ENCODE data around the gene FRMD5.

Gene FRMD5

DNA sequence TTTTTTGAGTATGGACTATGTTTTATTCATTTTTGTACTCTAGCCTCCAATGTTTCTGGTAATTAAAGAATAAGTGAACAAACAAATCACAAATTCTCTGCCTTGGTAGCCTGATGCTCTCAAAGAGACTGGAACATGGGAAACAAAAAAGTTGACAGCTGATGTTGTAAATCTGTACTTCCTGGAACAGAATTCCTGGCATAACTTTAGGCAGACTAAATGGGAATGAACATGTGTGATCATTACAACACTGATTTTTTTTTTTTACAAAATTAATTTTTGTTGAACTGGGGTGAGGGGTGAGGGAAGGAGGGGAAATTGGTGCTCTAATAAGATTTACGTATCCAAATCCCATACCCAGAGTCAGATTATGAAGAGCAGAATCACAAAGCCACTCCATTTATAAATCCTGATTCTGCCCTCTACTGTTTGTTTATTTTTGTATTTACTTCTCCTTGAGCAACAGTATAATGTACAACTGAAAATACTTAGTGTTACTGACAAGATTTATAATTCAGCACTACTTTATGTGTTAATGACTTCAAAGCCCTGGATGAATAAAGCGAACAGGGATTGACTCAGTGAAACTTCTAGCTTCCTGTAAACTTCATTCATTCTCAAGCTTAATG lies 165.0 kb downstream of the FRMD5 start:
- H3K9me3 ChIP-seq (ENCODE audit: control extremely low read depth in 1 of 5, control insufficient read depth in 4 of 5, insufficient read depth in 2 of 5, low read depth in 1 of 5, low read length in 4 of 5), result peaks cover 0 to 3% (median 0%) of the 10 kb centered on the region in 5 experiments
- POLR2A ChIA-PET, result no interaction called here
- CTCF ChIA-PET, result interaction anchor here (0.7 kb wide), 1 partner anchor 768 kb away, joined by 3 read pairs; no protein-coding TSS in a partner anchor
- H3K4me3 ChIP-seq (ENCODE audit: control insufficient read depth in 1 of 7, extremely low read depth in 1 of 7, insufficient read depth in 4 of 7, low read depth in 2 of 7, low read length in 6 of 7), result no peak overlapping the region
- H3K27me3 ChIP-seq (replicated peaks in 2 of 5; ENCODE audit: control insufficient read depth in 4 of 5, insufficient read depth in 5 of 5, low read length in 4 of 5), result peaks cover 0 to 4% (median 0%) of the 10 kb centered on the region in 5 experiments
- H3K4me1 ChIP-seq (ENCODE audit: control extremely low read depth in 1 of 4, control insufficient read depth in 4 of 4, insufficient read depth in 4 of 4, low read length in 3 of 4), result peaks cover 0 to 2% (median 0%) of the 10 kb centered on the region in 4 experiments
- WGBS (ENCODE audit: insufficient coverage), result no CpG with 5 or more reads among the region's 2 CpGs
- H3K36me3 ChIP-seq (ENCODE audit: control insufficient read depth in 4 of 4, insufficient read depth in 4 of 4, low read length in 3 of 4), result no peaks in the 10 kb centered on the region
- H3K27ac ChIP-seq (ENCODE audit: insufficient read depth in 1 of 2, low read depth in 1 of 2, low read length in 2 of 2, poor library complexity in 1 of 2, severe bottlenecking in 2 of 2), result no peak overlapping the region
- DNase-seq, result no peak

DNA sequence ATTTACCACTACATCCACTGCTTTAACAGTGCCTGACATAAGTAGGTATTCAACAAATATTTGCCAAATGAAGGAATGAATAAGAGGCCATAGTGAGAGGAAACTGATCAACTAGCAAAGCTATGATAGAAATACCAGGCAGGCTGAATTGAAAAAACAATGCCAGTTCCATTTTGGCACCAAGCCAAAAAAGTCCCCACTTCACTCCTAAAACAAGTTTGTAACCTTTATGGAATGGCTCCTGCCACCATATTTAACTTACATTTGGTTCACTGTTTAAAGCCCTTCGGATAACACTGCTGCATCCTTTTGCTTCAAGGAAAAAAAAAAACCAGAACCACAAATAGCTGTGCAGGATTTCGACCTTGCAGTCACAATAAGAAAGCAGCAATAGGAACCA lies 166.1 kb downstream of the FRMD5 start:
- H3K4me1 ChIP-seq (ENCODE audit: control extremely low read depth in 1 of 4, control insufficient read depth in 4 of 4, insufficient read depth in 4 of 4, low read length in 3 of 4), result peaks cover 0 to 2% (median 0%) of the 10 kb centered on the region in 4 experiments
- no peaks in the 10 kb centered on the region for H3K27me3 ChIP-seq (replicated peaks in 2 of 5; ENCODE audit: control insufficient read depth in 4 of 5, insufficient read depth in 5 of 5, low read length in 4 of 5)
- no peak overlapping the region for H3K4me3 ChIP-seq (ENCODE audit: control insufficient read depth in 1 of 7, extremely low read depth in 1 of 7, insufficient read depth in 4 of 7, low read depth in 2 of 7, low read length in 6 of 7)
- ChIA-PET POLR2A (no interaction called here), CTCF (no interaction called here)
- peaks cover 0 to 3% (median 0%) of the 10 kb centered on the region in 5 experiments for H3K9me3 ChIP-seq (ENCODE audit: control extremely low read depth in 1 of 5, control insufficient read depth in 4 of 5, insufficient read depth in 2 of 5, low read depth in 1 of 5, low read length in 4 of 5)
- WGBS (ENCODE audit: insufficient coverage), result 100% methylated on average over 1 of the region's 2 CpGs
- H3K36me3 ChIP-seq (ENCODE audit: control insufficient read depth in 4 of 4, insufficient read depth in 4 of 4, low read length in 3 of 4), result no peaks in the 10 kb centered on the region
- no peak overlapping the region for H3K27ac ChIP-seq (ENCODE audit: insufficient read depth in 1 of 2, low read depth in 1 of 2, low read length in 2 of 2, poor library complexity in 1 of 2, severe bottlenecking in 2 of 2)
- DNase-seq, result peak in 1 of 3 donors; percentile 7

DNA sequence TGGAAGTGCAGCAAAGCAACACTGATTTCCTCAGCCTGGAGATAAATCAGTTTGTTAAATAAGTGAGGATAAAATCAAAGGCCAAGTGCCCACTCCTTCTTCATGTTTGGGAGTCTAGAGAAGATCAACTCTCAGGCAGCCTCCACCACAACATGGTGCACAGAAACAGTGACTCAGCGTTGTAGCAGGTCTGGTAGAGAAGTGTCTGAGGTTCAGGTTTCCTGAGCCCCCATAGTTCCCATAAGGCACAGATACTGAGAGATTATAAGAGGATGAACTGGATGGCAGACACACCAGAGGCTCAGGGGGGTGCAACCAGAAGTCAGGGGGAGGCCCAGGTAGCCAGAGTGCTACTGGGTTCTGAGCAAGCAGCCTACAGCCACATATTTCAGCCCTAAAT lies 166.7 kb downstream of the FRMD5 start:
- peak in 2 of 3 donors; percentile 45 to 58 for DNase-seq
- H3K27ac ChIP-seq (ENCODE audit: insufficient read depth in 1 of 2, low read depth in 1 of 2, low read length in 2 of 2, poor library complexity in 1 of 2, severe bottlenecking in 2 of 2), result no peak overlapping the region
- WGBS (ENCODE audit: insufficient coverage), result no CpG with 5 or more reads among the region's 1 CpG

DNA sequence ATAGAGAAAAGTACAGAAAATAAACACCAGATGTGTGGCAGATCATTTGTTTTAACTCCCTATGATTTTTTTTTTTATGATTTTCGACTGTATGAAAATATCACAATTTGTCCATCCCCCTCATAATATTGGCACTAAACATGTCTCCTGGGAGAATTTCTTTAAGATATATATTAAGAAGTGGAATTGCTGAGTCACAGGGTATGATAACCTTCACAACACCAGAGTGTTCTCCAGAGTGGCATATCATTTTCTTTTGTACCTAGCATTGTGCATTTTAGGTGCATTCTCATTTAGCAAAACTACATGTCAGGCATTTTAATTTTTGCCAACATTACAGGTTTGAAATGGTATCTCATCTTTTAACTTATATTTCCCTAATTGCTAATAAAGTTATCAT lies 170.9 kb downstream of the FRMD5 start:
- H3K4me3 ChIP-seq (ENCODE audit: control insufficient read depth in 1 of 7, extremely low read depth in 1 of 7, insufficient read depth in 4 of 7, low read depth in 2 of 7, low read length in 6 of 7), result no peak overlapping the region
- ChIA-PET CTCF (interaction anchor here (1.2 kb wide), 1 partner anchor 10 kb away, joined by 3 read pairs; no protein-coding TSS in a partner anchor), POLR2A (no interaction called here)
- H3K27ac ChIP-seq (ENCODE audit: insufficient read depth in 1 of 2, low read depth in 1 of 2, low read length in 2 of 2, poor library complexity in 1 of 2, severe bottlenecking in 2 of 2), result no peak overlapping the region
- H3K27me3 ChIP-seq (replicated peaks in 2 of 5; ENCODE audit: control insufficient read depth in 4 of 5, insufficient read depth in 5 of 5, low read length in 4 of 5), result no peaks in the 10 kb centered on the region
- WGBS (ENCODE audit: insufficient coverage), result no CpG with 5 or more reads among the region's 1 CpG
- H3K4me1 ChIP-seq (ENCODE audit: control extremely low read depth in 1 of 4, control insufficient read depth in 4 of 4, insufficient read depth in 4 of 4, low read length in 3 of 4), result peaks cover 0 to 2% (median 0%) of the 10 kb centered on the region in 4 experiments
- DNase-seq, result no peak
- H3K9me3 ChIP-seq (ENCODE audit: control extremely low read depth in 1 of 5, control insufficient read depth in 4 of 5, insufficient read depth in 2 of 5, low read depth in 1 of 5, low read length in 4 of 5), result peaks cover 0 to 8% (median 0%) of the 10 kb centered on the region in 5 experiments
- H3K36me3 ChIP-seq (ENCODE audit: control insufficient read depth in 4 of 4, insufficient read depth in 4 of 4, low read length in 3 of 4), result no peaks in the 10 kb centered on the region

More for the DNA sequence above, 166.7 kb downstream of the FRMD5 start:
- H3K27me3 ChIP-seq (replicated peaks in 2 of 5; ENCODE audit: control insufficient read depth in 4 of 5, insufficient read depth in 5 of 5, low read length in 4 of 5), result no peaks in the 10 kb centered on the region
- H3K4me3 ChIP-seq (ENCODE audit: control insufficient read depth in 1 of 7, extremely low read depth in 1 of 7, insufficient read depth in 4 of 7, low read depth in 2 of 7, low read length in 6 of 7), result no peak overlapping the region
- H3K36me3 ChIP-seq (ENCODE audit: control insufficient read depth in 4 of 4, insufficient read depth in 4 of 4, low read length in 3 of 4), result no peaks in the 10 kb centered on the region
- H3K4me1 ChIP-seq (ENCODE audit: control extremely low read depth in 1 of 4, control insufficient read depth in 4 of 4, insufficient read depth in 4 of 4, low read length in 3 of 4), result peaks cover 0 to 2% (median 0%) of the 10 kb centered on the region in 4 experiments
- H3K9me3 ChIP-seq (ENCODE audit: control extremely low read depth in 1 of 5, control insufficient read depth in 4 of 5, insufficient read depth in 2 of 5, low read depth in 1 of 5, low read length in 4 of 5), result peaks cover 0 to 3% (median 0%) of the 10 kb centered on the region in 5 experiments
- POLR2A ChIA-PET, result no interaction called here
- CTCF ChIA-PET, result no interaction called here

DNA sequence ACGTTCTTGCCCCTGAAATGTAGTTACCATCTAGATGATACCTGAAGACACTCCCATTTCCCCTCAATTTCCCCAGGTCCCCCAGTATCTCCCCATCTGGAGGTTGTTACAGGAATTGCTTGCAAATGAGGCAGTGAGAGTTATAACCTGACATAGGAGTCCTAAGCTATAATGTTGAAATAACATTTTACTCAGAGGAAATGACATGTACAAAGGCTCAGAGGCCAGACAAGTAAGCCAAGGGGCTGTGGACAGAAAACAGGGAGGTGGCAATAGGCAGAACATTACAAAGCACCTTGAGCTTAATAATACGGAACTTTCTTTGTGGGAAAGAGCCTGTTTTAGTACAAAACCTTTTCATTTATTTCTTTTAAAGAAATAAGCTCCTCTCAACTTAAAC lies 171.9 kb downstream of the FRMD5 start:
- Histone ChIP-seq H3K9me3 (ENCODE audit: control extremely low read depth in 1 of 5, control insufficient read depth in 4 of 5, insufficient read depth in 2 of 5, low read depth in 1 of 5, low read length in 4 of 5) (peaks cover 0 to 8% (median 0%) of the 10 kb centered on the region in 5 experiments), H3K27me3 (replicated peaks in 2 of 5; ENCODE audit: control insufficient read depth in 4 of 5, insufficient read depth in 5 of 5, low read length in 4 of 5) (no peaks in the 10 kb centered on the region), H3K36me3 (ENCODE audit: control insufficient read depth in 4 of 4, insufficient read depth in 4 of 4, low read length in 3 of 4) (no peaks in the 10 kb centered on the region), H3K27ac (ENCODE audit: insufficient read depth in 1 of 2, low read depth in 1 of 2, low read length in 2 of 2, poor library complexity in 1 of 2, severe bottlenecking in 2 of 2) (no peak overlapping the region), H3K4me3 (ENCODE audit: control insufficient read depth in 1 of 7, extremely low read depth in 1 of 7, insufficient read depth in 4 of 7, low read depth in 2 of 7, low read length in 6 of 7) (no peak overlapping the region), H3K4me1 (ENCODE audit: control extremely low read depth in 1 of 4, control insufficient read depth in 4 of 4, insufficient read depth in 4 of 4, low read length in 3 of 4) (no peaks in the 10 kb centered on the region)
- WGBS (ENCODE audit: insufficient coverage), result 100% methylated on average over 1 of the region's 2 CpGs
- ChIA-PET POLR2A (no interaction called here), CTCF (no interaction called here)
- no peak for DNase-seq

DNA sequence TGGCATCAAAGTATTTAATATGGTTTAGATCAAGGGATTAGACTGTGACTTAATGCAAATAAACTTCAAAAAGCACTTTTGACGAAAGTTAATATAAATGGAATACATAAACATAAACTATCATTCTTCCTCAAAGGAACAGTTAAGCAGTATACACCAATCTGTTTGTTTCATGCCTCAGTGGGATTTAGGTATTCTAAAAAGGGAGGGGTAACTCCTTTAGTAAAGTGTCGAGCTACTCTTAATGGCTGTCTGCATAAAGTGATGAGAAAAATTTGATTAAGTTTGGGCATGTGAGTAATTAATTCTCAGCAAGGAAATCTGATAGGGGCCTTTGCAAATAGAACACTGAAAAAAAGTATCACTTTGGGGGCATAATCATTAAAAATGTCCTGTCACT lies 176.9 kb downstream of the FRMD5 start:
- DNase-seq, result no peak
- ChIA-PET CTCF (no interaction called here), POLR2A (interaction anchor here (0.7 kb wide), 1 partner anchor 167 kb away, joined by 3 read pairs; no protein-coding TSS in a partner anchor)
- WGBS (ENCODE audit: insufficient coverage), result 100% methylated on average over 1 of the region's 2 CpGs
- Histone ChIP-seq H3K4me3 (ENCODE audit: control insufficient read depth in 1 of 7, extremely low read depth in 1 of 7, insufficient read depth in 4 of 7, low read depth in 2 of 7, low read length in 6 of 7) (no peak overlapping the region), H3K27me3 (replicated peaks in 2 of 5; ENCODE audit: control insufficient read depth in 4 of 5, insufficient read depth in 5 of 5, low read length in 4 of 5) (no peaks in the 10 kb centered on the region), H3K4me1 (ENCODE audit: control extremely low read depth in 1 of 4, control insufficient read depth in 4 of 4, insufficient read depth in 4 of 4, low read length in 3 of 4) (no peaks in the 10 kb centered on the region), H3K27ac (ENCODE audit: insufficient read depth in 1 of 2, low read depth in 1 of 2, low read length in 2 of 2, poor library complexity in 1 of 2, severe bottlenecking in 2 of 2) (no peak overlapping the region), H3K36me3 (ENCODE audit: control insufficient read depth in 4 of 4, insufficient read depth in 4 of 4, low read length in 3 of 4) (no peaks in the 10 kb centered on the region), H3K9me3 (ENCODE audit: control extremely low read depth in 1 of 5, control insufficient read depth in 4 of 5, insufficient read depth in 2 of 5, low read depth in 1 of 5, low read length in 4 of 5) (peaks cover 0 to 4% (median 0%) of the 10 kb centered on the region in 5 experiments)

DNA sequence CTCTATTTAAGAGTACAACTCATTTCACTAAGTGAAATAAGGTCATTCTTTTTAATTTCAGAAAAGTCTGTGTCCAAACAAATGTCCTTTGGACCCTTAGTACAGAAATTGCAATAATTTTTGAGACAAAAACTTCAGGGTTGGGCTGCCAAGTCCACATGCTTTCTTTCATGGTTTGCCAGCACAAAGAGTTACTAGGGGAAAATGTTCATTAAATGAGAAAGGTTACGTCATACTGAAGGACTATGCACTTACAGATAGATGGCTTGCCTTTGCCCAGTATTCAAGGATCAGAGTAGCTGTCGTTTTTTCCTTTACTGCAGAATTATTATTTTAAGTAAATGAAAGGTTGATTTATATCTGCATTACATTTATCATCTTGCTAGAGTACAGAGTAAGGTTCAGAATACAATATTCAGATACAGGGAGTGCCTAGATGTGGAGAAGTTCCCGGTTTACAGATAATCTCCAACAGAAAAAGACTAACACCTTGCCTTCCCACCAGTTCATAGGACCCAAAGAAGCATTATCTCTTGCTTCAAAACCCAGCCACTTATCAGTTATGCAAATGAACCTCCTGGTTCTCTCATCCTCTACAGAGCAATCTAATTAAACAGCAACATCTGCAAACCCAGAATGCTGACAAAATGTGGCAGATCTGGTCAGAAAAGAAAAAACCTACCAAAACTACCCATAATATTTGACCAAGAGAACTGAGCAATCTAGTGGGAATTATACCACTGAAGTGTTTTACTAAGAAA lies 179.3 kb downstream of the FRMD5 start:
- Histone ChIP-seq H3K27ac (ENCODE audit: insufficient read depth in 1 of 2, low read depth in 1 of 2, low read length in 2 of 2, poor library complexity in 1 of 2, severe bottlenecking in 2 of 2) (no peak overlapping the region), H3K9me3 (ENCODE audit: control extremely low read depth in 1 of 5, control insufficient read depth in 4 of 5, insufficient read depth in 2 of 5, low read depth in 1 of 5, low read length in 4 of 5) (peaks cover 0 to 1% (median 0%) of the 10 kb centered on the region in 5 experiments), H3K27me3 (replicated peaks in 2 of 5; ENCODE audit: control insufficient read depth in 4 of 5, insufficient read depth in 5 of 5, low read length in 4 of 5) (peaks cover 0 to 6% (median 0%) of the 10 kb centered on the region in 5 experiments), H3K4me1 (ENCODE audit: control extremely low read depth in 1 of 4, control insufficient read depth in 4 of 4, insufficient read depth in 4 of 4, low read length in 3 of 4) (no peaks in the 10 kb centered on the region), H3K36me3 (ENCODE audit: control insufficient read depth in 4 of 4, insufficient read depth in 4 of 4, low read length in 3 of 4) (no peaks in the 10 kb centered on the region), H3K4me3 (ENCODE audit: control insufficient read depth in 1 of 7, extremely low read depth in 1 of 7, insufficient read depth in 4 of 7, low read depth in 2 of 7, low read length in 6 of 7) (no peak overlapping the region)
- DNase-seq, result peak in 1 of 3 donors; percentile 6
- no CpG with 5 or more reads among the region's 3 CpGs for WGBS (ENCODE audit: insufficient coverage)
- CTCF ChIA-PET, result no interaction called here
- POLR2A ChIA-PET, result no interaction called here
